Measurements from ENCODE around the gene CYB5R2.

Gene CYB5R2

GRCh38 chr11:7642747-7643146 lies 30.6 kb downstream of the CYB5R2 start:
- no peak for DNase-seq (ENCODE audit: extremely low read depth, insufficient read length)

GRCh38 chr11:7640816-7641215 lies 32.5 kb downstream of the CYB5R2 start:
- DNase-seq (ENCODE audit: extremely low read depth, insufficient read length) = no peak
- Histone ChIP-seq H3K27me3 (replicated peaks; ENCODE audit: control insufficient read depth, insufficient read depth, low read length) (no peaks in the 10 kb centered on the region), H3K4me3 (replicated peaks; ENCODE audit: low read depth, low read length) (no peak overlapping the region), H3K36me3 (ENCODE audit: control insufficient read depth, insufficient read depth, low read length) (peaks cover 41% of the 10 kb centered on the region)
- TF ChIP-seq CTCF (IDR thresholded peaks at IDR 0.05; ENCODE audit: insufficient read depth, low read length, poor library complexity, severe bottlenecking) = no peak

More at GRCh38 chr11:7642747-7643146, 30.6 kb downstream of the CYB5R2 start:
- peaks cover 30% of the 10 kb centered on the region for H3K36me3 ChIP-seq (ENCODE audit: control insufficient read depth, insufficient read depth, low read length)
- H3K27me3 ChIP-seq (replicated peaks; ENCODE audit: control insufficient read depth, insufficient read depth, low read length) = no peaks in the 10 kb centered on the region
- H3K4me3 ChIP-seq (replicated peaks; ENCODE audit: low read depth, low read length) = no peak overlapping the region
- TF ChIP-seq CTCF (IDR thresholded peaks at IDR 0.05; ENCODE audit: insufficient read depth, low read length, poor library complexity, severe bottlenecking) = no peak

- no peak for TF ChIP-seq CTCF (IDR thresholded peaks at IDR 0.05; ENCODE audit: insufficient read depth, low read length, poor library complexity, severe bottlenecking)
- H3K36me3 ChIP-seq (ENCODE audit: control insufficient read depth, insufficient read depth, low read length) = peaks cover 41% of the 10 kb centered on the region
- H3K27me3 ChIP-seq (replicated peaks; ENCODE audit: control insufficient read depth, insufficient read depth, low read length) = no peaks in the 10 kb centered on the region
- no peak for DNase-seq (ENCODE audit: extremely low read depth, insufficient read length)
- no peak overlapping the region for H3K4me3 ChIP-seq (replicated peaks; ENCODE audit: low read depth, low read length)
Observed at GRCh38 chr11:7639643-7640025, 33.7 kb downstream of the CYB5R2 start.

GRCh38 chr11:7638710-7639642 lies 34.3 kb downstream of the CYB5R2 start:
- TF ChIP-seq CTCF (IDR thresholded peaks at IDR 0.05; ENCODE audit: insufficient read depth, low read length, poor library complexity, severe bottlenecking) = no peak
- H3K4me3 ChIP-seq (replicated peaks; ENCODE audit: low read depth, low read length) = no peak overlapping the region
- peaks cover 43% of the 10 kb centered on the region for H3K36me3 ChIP-seq (ENCODE audit: control insufficient read depth, insufficient read depth, low read length)
- no peak for DNase-seq (ENCODE audit: extremely low read depth, insufficient read length)
- H3K27me3 ChIP-seq (replicated peaks; ENCODE audit: control insufficient read depth, insufficient read depth, low read length) = no peaks in the 10 kb centered on the region

GRCh38 chr11:7637447-7638157 lies 35.7 kb downstream of the CYB5R2 start:
- no peak for TF ChIP-seq CTCF (IDR thresholded peaks at IDR 0.05; ENCODE audit: insufficient read depth, low read length, poor library complexity, severe bottlenecking)
- DNase-seq (ENCODE audit: extremely low read depth, insufficient read length) = no peak
- no peak overlapping the region for H3K4me3 ChIP-seq (replicated peaks; ENCODE audit: low read depth, low read length)
- H3K36me3 ChIP-seq (ENCODE audit: control insufficient read depth, insufficient read depth, low read length) = peaks cover 48% of the 10 kb centered on the region
- H3K27me3 ChIP-seq (replicated peaks; ENCODE audit: control insufficient read depth, insufficient read depth, low read length) = no peaks in the 10 kb centered on the region

All from GM06990 (cell line).